HG02970 (cell line): ENCODE data around the gene PTPN9.
"Not testable (repeated sequence)": the region's sequence is repeated elsewhere in the genome, so short reads cannot be mapped to it uniquely, and the experiment has no call there.

Experiments
- ATAC-seq: cut with Tn5 transposase; IDR thresholded peaks from one replicate; pipeline ENCODE4 v1.9.1; 2021; ENCODE audit warnings: mild to moderate bottlenecking, moderate library complexity, moderate number of reproducible peaks; ENCODE audit not compliant: unreplicated experiment, low FRiP score

Gene PTPN9

DNA sequence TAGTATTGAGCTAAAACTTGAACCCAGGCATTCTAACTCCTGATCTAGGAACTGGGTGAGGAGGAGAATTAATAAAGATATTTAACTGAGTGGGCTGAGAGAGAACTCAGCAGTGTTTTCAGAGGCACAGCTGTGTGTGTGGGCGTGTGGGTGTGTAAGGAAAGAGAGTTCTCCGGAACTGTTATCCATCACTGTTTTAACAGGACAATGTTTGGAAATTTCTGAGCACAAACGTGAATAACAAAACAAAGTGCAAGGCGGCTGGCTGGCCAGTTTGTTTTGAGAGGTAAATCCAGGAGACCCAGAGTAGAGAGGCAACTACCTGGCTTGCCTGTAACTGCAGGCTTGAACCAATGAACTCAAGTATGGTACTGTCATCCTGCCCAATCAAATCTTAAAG is 5.0 kb upstream of the PTPN9 start:
- ATAC-seq: no peak

DNA sequence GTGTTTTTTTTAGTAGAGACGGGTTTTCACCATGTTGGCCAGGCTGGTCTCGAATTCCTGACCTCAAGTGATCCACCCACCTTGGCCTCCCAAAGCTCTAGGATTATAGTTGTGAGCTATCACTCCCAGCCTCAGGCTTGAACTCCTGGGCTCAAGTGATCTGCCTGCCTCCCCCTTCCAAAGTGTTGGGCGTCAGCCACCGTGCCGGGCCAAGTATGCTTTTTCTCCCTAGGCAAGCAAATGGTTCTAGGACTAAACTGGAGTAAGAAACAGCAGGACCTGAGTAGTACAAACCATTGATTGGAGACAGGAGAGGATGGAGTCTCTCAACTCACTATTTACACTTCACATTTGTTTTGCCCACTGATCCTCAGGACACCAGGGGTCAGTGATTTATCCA is 4.6 kb upstream of the PTPN9 start:
- no peak for ATAC-seq

DNA sequence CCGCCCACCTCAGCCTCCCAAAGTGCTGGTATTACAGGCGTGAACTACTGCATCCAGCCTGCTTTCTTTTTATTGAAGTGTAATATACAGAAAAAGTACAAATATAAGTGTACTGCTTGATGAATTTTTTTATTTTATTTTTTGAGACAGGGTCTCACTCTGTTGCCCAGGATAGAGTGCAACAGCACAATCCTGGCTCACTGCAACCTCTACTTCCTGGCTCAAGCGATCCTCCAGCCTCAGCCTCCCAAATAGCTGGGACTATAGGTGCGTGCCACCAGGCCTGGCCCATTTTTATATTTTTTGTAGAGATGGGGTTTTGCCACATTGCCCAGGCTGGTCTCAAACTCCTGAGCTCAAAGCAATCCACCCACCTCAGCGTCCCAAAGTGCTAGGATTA is 3.8 kb upstream of the PTPN9 start:
- not testable (repeated sequence) for ATAC-seq

DNA sequence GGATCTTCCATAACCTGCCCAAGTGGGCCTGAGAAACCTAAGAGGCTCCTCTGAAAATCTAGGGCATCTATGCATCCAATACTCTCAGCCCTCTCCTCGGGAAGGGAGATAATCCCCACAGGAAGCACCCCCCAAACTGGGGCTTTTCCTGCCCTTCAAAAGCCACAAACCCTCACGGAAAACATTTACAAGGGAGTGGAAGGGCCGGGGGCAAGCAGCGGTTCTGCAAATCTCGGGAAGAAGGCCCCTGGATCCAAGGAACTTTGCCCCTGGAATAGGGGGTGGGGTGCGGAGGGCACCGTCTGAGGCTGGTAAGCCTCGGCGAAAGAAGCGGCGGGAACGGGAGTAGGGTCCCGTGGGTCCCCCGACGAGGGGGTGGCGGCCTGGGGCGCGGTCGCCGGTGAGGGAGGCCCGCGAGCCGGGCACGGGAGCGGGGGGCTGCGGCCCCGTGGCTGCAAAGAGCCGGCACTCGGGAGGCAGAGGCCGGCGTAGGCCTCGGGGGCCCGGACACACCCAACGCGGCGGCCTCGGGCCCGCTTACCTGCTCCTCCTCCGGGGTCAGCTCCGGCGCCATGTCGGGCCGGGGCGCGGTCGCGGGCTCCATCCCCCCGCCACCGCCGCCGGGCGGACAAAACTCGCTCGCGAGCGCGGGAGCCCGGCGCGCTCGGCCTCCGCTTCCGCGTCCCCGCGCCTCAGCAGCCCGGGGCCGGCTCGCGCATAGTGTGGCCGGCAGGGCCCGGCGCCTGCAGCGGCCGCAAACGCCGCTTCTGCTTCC is 755 bp downstream of the PTPN9 start:
- no peak for ATAC-seq

DNA sequence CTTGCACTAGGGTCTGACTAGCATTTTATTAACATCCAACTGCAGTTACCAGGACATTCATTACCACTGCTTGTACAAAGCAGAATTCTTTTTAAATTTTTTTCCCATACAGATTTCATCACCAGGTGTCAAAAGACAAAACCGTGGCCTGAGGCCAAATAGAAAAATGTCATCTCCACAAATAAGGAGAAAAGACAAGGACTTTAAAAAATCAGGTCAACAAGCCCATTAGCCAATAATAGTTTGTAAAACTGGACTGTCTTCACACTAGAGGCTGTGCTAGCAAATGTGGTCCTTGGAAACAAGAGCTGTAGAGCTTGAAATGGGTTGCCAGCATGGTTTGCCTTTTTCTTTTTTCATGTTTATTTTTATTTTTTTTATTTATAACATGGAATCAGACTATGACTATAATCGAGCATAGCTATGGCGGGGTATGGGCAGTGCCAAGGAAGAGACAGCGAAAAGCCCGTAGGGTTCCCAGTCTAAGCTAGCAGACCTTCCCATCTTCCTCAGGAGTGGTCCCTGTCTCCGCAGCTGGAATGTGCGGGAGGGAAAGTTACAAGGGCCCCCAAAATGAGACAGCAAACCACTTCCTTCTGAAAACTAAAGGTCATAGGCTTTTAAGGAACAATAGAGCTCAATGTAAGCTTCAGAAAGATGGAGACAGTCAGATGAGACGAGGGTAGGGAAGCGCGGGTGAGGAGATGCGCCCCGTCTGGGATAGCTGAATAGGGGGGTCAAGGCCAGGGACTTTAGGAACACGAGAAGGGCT is 1.5 kb downstream of the PTPN9 start:
- no peak for ATAC-seq

DNA sequence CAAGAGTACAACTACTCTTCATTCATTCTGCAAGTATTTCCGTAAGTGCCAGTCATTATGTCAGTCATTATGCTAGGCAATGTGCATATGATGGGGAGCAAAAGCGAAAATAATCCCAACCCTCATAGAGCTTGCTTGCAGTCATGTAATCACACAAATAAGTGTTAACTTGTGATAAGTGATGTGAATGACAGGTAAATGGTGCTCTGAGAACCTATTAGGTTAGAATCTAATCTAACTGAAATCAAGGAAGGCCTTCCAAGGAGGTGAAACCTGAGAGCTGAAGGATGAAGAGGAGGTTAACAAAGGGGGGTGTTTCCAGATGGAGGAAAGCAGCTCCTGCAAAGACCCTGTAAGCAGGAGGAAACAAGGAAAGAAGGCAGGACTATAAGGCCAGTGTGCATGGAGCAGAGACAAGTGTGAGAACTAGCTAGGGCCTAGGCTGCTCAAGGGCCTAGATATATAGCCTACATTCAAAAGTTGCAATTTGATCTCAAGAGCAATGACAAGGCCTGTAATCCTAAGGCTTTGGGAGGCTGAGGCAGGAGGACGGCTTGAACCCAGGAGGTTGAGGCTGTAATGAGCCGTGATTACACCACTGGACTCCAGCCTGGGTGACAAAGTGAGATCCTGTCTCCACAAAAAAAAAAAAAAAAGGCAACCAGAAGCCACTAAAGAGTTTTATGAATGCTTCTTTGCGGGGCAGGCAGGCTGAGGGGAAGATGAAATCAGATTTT is 5.3 kb downstream of the PTPN9 start:
- no peak for ATAC-seq

DNA sequence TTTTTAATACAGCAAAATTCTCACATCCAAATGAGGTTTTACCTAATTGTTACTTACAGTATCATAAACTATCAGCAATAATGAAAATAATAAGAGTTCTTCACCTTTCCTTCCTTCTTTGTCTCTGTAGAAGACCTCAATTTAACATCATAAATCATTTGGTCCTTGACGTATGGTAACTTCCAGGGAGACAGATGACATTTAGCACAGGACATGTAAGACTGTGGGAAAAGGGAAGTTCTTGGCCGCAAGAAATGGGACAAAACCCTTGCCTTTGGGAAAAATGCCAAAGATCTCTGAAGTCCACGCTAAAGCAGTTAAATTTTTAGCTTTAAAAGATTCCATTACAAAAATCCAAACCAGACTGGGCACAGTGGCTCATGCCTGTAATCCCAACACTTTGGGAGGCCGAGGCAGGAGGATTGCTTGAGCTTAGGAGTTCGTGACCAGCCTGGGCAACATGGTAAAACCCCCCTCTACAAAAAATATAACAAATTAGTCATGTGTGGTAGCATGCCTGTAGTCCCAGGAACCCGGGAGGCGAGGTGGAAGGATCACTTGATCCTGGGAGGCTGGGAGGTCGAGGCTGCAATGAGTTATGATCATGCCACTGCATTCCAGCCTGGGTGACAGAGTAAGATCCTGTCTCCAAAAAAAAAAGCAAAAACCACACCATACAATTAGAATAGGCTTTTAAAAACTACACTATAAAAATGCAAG is 8.8 kb downstream of the PTPN9 start:
- ATAC-seq: no peak

DNA sequence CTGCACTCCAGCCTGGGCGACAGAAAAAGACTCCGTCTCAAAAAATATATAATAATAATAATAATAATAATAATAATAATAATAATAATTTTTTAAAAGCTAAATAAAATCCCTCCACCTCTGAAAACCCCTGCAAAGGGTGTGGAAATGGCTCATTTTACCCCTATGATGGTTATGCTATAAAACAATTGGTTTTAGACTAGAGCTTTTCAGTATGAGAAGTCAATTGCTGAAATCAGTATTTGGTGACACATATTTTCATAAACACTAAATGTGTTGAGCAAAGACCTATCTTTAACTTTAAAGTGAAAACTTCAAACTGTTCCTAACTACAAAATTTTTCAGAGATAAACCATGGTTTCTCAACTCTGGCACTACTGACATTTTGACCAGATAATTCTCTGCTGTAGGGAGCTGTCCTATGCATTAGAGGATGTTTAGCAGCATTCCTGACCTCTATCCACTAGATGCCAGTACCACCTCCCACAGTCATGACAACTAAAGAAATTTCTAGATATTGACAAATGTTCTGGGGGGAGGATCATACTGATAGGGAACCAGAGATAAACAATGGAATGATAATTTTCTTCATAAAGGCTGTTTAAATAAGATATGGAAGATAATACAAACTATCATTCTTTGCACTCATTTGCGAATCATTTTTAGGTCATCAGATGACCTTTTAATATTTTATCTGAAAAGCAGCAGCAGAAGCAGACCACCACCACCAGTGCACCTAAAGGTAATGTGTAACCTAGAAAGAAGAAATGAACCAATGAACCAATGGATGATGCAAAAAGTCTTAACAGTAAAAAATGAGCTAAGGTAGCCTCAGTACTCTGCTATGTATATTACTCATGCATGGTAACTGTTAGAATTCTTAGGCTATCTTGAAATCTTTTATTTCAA is 13.8 kb downstream of the PTPN9 start:
- ATAC-seq: no peak

DNA sequence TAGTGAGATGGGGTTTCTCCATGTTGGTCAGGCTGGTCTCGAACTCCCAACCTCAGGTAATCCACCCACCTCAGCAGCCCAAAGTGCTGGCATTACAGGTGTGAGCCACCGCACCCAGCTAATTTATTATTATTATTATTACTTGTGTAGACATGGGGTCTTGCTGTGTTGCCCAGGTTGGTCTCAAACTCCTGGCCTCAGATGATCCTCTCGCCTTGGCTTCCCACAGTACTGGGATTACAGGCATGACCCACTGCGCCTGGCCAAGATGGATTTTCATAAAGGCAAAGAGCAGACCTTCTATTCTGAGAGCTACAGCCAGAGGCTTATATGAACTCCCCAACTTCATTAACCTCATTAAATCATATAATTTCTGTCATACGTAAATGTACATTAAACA is 17.2 kb downstream of the PTPN9 start:
- no peak for ATAC-seq

DNA sequence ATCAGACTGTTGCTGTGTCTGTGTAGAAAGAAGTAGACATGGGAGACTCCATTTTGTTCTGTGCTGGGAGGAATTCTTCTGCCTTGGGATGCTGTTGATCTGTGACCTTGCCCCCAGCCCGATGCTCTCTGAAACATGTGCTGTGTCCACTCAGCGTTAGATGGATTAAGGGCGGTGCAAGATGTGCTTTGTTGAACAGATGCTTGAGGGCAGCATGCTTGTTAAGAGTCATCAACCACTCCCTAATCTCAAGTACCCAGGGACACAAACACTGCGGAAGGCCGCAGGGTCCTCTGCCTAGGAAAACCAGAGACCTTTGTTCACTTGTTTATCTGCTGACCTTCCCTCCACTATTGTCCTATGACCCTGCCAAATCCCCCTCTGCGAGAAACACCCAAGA is 19.8 kb downstream of the PTPN9 start:
- not testable (repeated sequence) for ATAC-seq

DNA sequence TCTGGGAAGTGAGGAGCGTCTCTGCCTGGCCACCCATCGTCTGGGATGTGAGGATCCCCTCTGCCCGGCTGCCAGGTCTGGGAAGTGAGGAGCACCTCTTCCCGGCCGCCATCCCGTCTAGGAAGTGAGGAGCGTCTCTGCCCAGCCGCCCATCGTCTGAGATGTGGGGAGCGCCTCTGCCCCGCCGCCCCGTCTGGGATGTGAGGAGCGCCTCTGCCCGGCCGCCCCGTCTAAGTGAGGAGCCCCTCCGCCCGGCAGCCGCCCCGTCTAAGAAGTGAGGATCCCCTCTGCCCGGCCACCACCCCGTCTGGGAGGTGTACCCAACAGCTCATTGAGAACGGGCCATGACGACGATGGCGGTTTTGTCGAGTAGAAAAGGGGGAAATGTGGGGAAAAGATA is 20.2 kb downstream of the PTPN9 start:
- not testable (repeated sequence) for ATAC-seq

DNA sequence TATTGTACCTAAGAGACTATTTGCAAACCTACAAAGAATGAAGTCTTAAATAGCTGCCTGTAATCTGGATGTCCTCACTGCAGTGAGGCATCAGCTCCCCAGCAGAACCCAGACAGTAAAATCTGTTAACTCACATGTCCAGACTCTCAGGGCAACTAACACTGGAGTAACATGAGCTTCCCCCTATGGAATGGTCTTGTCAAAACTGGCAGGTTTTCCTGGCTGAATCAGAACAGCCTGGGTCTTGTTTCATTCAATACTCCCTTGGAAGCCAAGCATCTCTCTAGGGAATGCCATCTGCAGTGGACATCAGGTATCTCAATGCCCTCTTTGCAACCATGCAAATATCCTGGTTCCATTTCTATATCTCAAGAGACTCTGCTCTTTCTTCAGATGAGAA is 24.4 kb downstream of the PTPN9 start:
- ATAC-seq: no peak

DNA sequence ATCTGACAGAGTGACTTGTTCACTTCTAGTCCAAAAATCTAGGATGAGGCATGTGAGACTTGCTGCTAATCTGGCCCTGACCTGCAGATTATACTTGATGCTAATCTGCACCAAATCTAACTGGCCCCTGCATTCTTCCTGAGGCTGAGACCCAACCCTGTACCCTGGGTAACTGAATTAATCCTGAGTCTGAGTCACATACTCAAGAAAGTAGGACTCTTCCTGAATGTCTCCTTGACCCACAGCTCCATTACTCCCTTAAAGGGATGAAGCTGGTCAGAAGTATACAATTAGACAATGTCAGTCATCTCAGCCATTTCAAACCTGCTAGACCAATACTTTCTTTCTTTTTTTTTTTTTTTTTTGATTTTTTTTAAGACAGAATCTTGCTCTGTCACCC is 25.5 kb downstream of the PTPN9 start:
- no peak for ATAC-seq

DNA sequence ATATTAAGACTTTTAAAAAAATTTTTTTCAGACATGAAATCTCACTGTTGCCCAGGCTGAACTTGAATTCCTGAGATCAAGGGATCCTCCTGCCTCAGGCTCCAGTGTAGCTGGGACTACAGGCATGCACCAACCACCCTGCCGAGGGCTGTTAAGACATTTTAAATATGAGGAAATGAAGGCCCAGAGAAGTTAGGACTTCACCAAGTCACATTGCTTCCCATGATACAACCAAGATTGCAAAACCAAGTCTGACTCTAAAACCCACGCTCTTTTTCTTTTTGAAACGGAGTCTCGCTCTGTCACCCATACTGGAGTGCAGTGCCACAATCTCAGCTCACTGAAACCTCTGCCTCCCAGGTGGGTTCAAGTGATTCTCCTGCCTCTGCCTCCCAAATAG is 28.0 kb downstream of the PTPN9 start:
- no peak for ATAC-seq

DNA sequence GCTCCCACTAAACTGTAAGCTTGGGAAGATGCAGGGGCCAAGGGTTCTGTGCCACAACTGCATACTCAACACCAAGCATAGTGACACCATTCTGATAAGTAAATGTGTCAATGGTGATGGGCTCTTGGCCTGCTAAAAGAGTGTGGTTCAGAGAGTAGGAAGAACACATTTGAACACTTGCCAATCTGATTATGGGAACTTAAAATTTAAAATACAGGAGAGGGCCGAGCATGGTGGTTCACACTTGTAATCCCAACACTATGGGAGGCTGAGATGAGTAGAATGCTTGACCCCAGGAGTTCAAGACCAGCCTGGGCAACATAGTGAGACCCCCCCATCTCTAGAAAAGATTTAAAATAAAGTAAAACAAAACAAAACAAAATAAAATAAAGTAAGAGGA is 34.1 kb downstream of the PTPN9 start:
- ATAC-seq: no peak

DNA sequence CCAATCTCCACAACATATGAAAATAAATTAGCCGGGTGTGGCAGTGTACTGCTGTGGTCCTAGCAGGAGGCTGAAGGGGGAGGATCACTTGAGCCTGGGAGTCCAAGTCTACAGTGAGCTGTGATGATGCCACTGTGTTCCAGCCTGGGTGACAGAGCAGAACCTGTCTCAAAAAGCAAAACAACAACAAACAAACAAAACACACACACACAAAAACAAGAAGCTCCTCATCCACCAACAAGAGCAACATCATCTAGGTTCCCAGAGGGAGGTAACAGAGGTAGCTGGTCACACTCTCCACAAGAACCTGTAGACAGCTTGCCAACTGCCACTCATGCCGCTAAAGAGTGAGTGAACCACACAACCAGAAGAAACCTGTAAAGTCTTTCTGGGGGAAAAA is 34.8 kb downstream of the PTPN9 start:
- ATAC-seq: no peak

DNA sequence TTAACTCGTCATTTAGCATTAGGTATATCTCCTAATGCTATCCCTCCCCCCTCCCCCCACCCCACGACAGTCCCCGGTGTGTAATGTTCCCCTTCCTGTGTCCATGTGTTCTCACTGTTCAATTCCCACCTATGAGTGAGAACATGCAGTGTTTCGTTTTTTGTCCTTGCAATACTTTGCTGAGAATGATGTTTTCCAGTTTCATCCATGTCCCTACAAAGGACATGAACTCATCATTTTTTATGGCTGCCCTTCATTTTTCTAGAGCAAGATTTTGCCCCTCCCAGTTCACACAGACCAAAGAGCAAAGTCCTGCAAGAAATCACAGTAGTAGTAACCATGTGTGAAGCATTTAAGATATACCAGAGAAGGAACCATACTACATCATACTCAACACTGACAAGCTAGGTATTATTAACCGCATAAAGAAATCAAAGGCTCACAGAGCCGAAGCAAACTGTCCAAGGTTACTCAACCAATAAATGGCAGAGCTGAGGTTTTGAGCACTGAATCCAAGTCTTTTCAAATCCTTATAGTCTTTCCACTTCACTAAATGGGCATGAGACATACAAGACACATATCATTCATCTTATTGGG is 36.1 kb downstream of the PTPN9 start:
- ATAC-seq: not testable (repeated sequence)

DNA sequence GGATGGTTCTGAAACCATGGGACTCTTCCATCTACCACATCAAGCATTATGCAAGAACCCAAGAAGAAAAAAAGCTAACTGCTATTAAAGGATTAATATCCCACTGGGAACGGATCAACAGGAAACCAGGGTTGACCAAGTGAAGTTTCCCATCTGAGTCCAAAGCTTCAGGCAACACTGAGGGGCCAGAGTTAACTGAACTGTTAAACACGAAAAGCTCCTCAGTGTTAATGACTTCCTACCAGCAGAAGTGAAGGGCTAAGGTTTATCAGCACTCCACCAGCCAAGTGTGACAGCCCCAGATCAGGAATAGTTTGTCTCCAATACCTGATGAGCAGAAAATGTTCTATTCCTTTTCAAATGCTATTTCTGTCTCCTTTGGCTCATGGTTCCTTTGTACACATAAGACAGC is 36.7 kb downstream of the PTPN9 start:
- no peak for ATAC-seq

DNA sequence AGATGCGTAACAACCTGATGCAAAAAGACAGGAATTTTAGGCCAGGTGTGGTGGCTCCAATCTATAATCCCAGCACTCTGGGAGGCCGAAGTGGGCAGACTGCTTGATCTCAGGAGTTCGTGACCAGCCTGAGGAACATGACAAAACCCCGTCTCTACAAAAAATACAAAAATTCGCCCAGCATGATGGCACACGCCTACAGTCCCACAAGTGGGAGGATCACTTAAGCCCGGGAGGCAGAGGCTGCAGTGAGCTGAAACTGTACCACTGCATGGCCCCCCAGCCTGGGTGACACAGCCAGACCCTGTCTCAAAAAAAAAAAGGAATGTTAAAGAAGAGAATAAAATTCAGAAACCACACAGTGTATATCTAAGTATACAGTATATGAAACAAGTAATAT is 40.7 kb downstream of the PTPN9 start:
- ATAC-seq: no peak
